ENCODE measurements around the gene OR1F1. TPM values are rescaled to one million over a fixed set of nuclear protein-coding genes. Genes with fewer than 3 reads are reported as not detected.

The OR1F1 gene
- total and polyA plus RNA-seq, 9 of the 15 experiments (the other 6 are each of a cell fraction or from before 2014, with no cell fraction given) = 0.15 to 0.61 (median 0.35) TPM; not detected in 3

DNA sequence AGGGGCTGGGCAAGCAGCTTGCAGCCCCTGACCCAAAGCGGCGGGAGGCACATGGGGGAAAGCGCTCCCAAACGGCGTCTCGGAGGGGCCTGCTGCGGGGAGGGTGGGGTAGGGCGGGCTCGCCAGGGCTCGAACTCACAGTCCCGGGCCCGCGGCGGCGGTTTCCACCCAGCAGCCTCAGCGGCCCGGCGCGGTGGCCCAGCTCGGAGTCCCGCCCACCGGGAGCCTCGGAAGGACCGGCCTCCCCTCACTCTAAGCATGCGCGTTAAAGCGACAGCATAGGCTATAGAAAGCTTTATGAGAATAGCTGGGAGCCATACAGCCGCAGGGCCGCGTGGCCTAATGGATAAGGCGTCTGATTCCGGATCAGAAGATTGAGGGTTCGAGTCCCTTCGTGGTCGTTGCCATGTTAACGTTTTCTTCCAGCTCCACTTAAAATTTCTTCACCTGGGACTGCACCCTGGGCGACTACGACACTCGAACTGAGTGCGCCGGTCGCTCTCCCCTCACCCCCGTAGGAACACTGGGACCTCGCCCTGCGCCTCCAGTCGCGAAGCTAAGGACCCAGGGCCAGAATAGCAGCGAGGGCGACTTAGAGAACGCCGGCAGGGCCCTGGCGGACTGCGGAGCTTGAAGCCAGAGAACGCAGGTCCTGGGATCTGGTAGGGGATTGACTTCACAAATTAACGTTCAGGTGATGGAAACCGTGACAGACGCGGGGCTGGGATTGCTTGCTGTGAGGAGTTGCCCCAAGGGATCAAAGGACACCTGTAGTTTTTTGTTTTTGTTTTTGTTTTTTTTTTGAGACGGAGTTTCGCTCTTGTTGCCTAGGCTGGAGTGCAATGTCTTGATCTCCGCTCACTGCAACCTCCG lies 37.4 kb upstream of the OR1F1 start (continued):
- TF ChIP-seq ZNF444 (CRISPR knock-in tag; IDR thresholded peaks at IDR 0.05) (no peak), CHD1 (IDR thresholded peaks at IDR 0.05; ENCODE audit: low read length) (peak; percentile 38), DIDO1 (tag; IDR thresholded peaks at IDR 0.05; ENCODE audit: low read depth) (no peak), NCOA2 (IDR thresholded peaks at IDR 0.05; ENCODE audit: partially characterized antibody in 2 of 2) (no peak), MTA1 (IDR thresholded peaks at IDR 0.05; ENCODE audit: borderline replicate concordance) (peak; percentile 77), BHLHE40 (IDR thresholded peaks at IDR 0.05; ENCODE audit: low read length) (peak; percentile 31), SUPT5H (IDR thresholded peaks at IDR 0.05) (no peak), ZNF507 (tag; conservative IDR thresholded peaks at IDR 0.05) (no peak), SP1 (CRISPR knock-in tag; IDR thresholded peaks at IDR 0.05) (peak; percentile 97), KAT7 (CRISPR knock-in tag; IDR thresholded peaks at IDR 0.05; ENCODE audit: borderline replicate concordance) (peak; percentile 90; the same call in 1 of the 2 replicates), NR2C2 (CRISPR knock-in tag; IDR thresholded peaks at IDR 0.05) (peak; percentile 47; the same call in 1 of the 2 replicates), NR2C2 (tag; IDR thresholded peaks at IDR 0.05) (no peak; the same call in 1 of the 2 replicates), NFIC (IDR thresholded peaks at IDR 0.05) (peak; percentile 85), GABPB1 (CRISPR knock-in tag; IDR thresholded peaks at IDR 0.05) (peak; percentile 76; the same call in 1 of the 2 replicates), MCM7 (IDR thresholded peaks at IDR 0.05) (no peak)
- TF ChIP-seq, protein P1, sequence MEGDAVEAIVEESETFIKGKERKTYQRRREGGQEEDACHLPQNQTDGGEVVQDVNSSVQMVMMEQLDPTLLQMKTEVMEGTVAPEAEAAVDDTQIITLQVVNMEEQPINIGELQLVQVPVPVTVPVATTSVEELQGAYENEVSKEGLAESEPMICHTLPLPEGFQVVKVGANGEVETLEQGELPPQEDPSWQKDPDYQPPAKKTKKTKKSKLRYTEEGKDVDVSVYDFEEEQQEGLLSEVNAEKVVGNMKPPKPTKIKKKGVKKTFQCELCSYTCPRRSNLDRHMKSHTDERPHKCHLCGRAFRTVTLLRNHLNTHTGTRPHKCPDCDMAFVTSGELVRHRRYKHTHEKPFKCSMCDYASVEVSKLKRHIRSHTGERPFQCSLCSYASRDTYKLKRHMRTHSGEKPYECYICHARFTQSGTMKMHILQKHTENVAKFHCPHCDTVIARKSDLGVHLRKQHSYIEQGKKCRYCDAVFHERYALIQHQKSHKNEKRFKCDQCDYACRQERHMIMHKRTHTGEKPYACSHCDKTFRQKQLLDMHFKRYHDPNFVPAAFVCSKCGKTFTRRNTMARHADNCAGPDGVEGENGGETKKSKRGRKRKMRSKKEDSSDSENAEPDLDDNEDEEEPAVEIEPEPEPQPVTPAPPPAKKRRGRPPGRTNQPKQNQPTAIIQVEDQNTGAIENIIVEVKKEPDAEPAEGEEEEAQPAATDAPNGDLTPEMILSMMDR (IDR thresholded peaks at IDR 0.05 in 2 of 3, conservative IDR thresholded peaks at IDR 0.05 in 1 of 3; ENCODE audit: insufficient read depth in 2 of 3, low read depth in 1 of 3, low read length in 3 of 3) = peak in 1 of 3 experiments; percentile 5; a peak in 1 of 6 replicates
- TF ChIP-seq, protein P2, sequence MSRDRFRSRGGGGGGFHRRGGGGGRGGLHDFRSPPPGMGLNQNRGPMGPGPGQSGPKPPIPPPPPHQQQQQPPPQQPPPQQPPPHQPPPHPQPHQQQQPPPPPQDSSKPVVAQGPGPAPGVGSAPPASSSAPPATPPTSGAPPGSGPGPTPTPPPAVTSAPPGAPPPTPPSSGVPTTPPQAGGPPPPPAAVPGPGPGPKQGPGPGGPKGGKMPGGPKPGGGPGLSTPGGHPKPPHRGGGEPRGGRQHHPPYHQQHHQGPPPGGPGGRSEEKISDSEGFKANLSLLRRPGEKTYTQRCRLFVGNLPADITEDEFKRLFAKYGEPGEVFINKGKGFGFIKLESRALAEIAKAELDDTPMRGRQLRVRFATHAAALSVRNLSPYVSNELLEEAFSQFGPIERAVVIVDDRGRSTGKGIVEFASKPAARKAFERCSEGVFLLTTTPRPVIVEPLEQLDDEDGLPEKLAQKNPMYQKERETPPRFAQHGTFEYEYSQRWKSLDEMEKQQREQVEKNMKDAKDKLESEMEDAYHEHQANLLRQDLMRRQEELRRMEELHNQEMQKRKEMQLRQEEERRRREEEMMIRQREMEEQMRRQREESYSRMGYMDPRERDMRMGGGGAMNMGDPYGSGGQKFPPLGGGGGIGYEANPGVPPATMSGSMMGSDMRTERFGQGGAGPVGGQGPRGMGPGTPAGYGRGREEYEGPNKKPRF (IDR thresholded peaks at IDR 0.05; ENCODE audit: low read depth, low read length) = no peak
- TF ChIP-seq, protein P3, sequence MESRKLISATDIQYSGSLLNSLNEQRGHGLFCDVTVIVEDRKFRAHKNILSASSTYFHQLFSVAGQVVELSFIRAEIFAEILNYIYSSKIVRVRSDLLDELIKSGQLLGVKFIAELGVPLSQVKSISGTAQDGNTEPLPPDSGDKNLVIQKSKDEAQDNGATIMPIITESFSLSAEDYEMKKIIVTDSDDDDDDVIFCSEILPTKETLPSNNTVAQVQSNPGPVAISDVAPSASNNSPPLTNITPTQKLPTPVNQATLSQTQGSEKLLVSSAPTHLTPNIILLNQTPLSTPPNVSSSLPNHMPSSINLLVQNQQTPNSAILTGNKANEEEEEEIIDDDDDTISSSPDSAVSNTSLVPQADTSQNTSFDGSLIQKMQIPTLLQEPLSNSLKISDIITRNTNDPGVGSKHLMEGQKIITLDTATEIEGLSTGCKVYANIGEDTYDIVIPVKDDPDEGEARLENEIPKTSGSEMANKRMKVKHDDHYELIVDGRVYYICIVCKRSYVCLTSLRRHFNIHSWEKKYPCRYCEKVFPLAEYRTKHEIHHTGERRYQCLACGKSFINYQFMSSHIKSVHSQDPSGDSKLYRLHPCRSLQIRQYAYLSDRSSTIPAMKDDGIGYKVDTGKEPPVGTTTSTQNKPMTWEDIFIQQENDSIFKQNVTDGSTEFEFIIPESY (CRISPR knock-in tag; IDR thresholded peaks at IDR 0.05) = peak; percentile 58; the same call in 1 of the 2 replicates
- TF ChIP-seq, protein P4, sequence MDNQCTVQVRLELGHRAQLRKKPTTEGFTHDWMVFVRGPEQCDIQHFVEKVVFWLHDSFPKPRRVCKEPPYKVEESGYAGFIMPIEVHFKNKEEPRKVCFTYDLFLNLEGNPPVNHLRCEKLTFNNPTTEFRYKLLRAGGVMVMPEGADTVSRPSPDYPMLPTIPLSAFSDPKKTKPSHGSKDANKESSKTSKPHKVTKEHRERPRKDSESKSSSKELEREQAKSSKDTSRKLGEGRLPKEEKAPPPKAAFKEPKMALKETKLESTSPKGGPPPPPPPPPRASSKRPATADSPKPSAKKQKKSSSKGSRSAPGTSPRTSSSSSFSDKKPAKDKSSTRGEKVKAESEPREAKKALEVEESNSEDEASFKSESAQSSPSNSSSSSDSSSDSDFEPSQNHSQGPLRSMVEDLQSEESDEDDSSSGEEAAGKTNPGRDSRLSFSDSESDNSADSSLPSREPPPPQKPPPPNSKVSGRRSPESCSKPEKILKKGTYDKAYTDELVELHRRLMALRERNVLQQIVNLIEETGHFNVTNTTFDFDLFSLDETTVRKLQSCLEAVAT (IDR thresholded peaks at IDR 0.05) = peak in 1 of 2 experiments; percentile 74; a peak in 1 of 4 replicates
